ENCODE results near the gene CNGA1. TPM values are rescaled to one million over a fixed set of nuclear protein-coding genes. Genes with fewer than 3 reads are reported as not detected.

CNGA1 gene
- total RNA-seq, 4 donors from 2014 or later: 1.1 to 3.1 (median 2.5) TPM

GRCh38 chr4:47891928-47892327, 124.6 kb downstream of the CNGA1 start:
- TF ChIP-seq POLR2A (IDR thresholded peaks at IDR 0.05): no peak
- no peak for TF ChIP-seq CTCF (IDR thresholded peaks at IDR 0.05)
- intact Hi-C loops (cut with DNase I): no loop called here
- H3K27me3 ChIP-seq: no peaks in the 10 kb centered on the region
- no peak overlapping the region for H3K4me3 ChIP-seq
- H3K27ac ChIP-seq: no peak overlapping the region
- H3K36me3 ChIP-seq: peaks cover 4 to 100% (median 14%) of the 10 kb centered on the region in 3 donors
- DNase-seq: no peak
- H3K4me1 ChIP-seq: no peaks in the 10 kb centered on the region
- no peaks in the 10 kb centered on the region for H3K9me3 ChIP-seq
- WGBS, 2 donors: 80 to 88% methylated on average over 1 of the region's 1 CpG

Other genes with a start within 250 kb of the CNGA1 start
- 1 to 10 TPM in 1 of 4 donors, under 1 TPM in 3; 0.08 to 4.8 (median 0.41) TPM for gene CORIN, start 178.6 kb downstream of the CNGA1 start, total RNA-seq
- gene NFXL1, start 102.1 kb downstream of the CNGA1 start, total RNA-seq: 10 to 100 TPM in 1 of 4 donors, 1 to 10 TPM in 3; 5.2 to 13.4 (median 7.5) TPM
- 10 to 100 TPM; 30.2 to 37.5 (median 33.9) TPM for gene NIPAL1, start 91 bp upstream of the CNGA1 start, total RNA-seq
- 1 to 10 TPM; 1.7 to 5.2 (median 3.5) TPM for gene TXK, start 117.6 kb upstream of the CNGA1 start, total RNA-seq

Data from esophagus squamous epithelium (tissue), 5 donors.